Kidney (tissue), 14 donors: ENCODE measurements around the gene ODC1. TPM values are rescaled to one million over a fixed set of nuclear protein-coding genes. Genes with fewer than 3 reads are reported as not detected.

ENCODE experiments used
- DNase-seq, 5 donors: peaks; one replicate each; pipeline ENCODE4 v3.0.0-alpha.2; 2013 to 2020
- FAIRE-seq: peaks from 2 replicates; lab custom pipeline; 2012; peaks lifted over from hg19 to GRCh38; lab: Jason Lieb, UNC
- H3K27ac ChIP-seq, 2 donors: one replicate each; pipeline ENCODE4 v1.7.0; 2013; ENCODE audit warnings: low read depth in 2 of 2, low read length in 2 of 2, inconsistent platforms in 1 of 2
- H3K27me3 ChIP-seq: one replicate; pipeline ENCODE4 v1.7.1; 2013; ENCODE audit warnings: low read length, inconsistent platforms; ENCODE audit not compliant: control insufficient read depth, insufficient read depth
- H3K36me3 ChIP-seq, 3 donors: one replicate each; pipeline versions ENCODE4 v1.7.0 to v1.7.1; 2013; ENCODE audit warnings: low read length in 3 of 3, control low read depth in 1 of 3, inconsistent platforms in 1 of 3; ENCODE audit not compliant: insufficient read depth in 3 of 3, control insufficient read depth in 2 of 3
- H3K4me1 ChIP-seq, 3 donors: one replicate each; pipeline versions ENCODE4 v1.7.0 to v1.7.1; 2013; ENCODE audit warnings: low read length in 3 of 3, inconsistent platforms in 1 of 3, low read depth in 1 of 3; ENCODE audit not compliant: control insufficient read depth in 2 of 3, insufficient read depth in 2 of 3
- H3K4me3 ChIP-seq, 3 donors: one replicate each; pipeline versions ENCODE4 v1.7.0 to v1.8.1; 2013; ENCODE audit warnings: low read length in 3 of 3, control low read depth in 1 of 3, inconsistent platforms in 1 of 3
- H3K9ac ChIP-seq, 3 donors: one replicate each; pipeline versions ENCODE4 v1.7.0 to v1.7.1; 2013; ENCODE audit warnings: low read length in 3 of 3, control low read depth in 1 of 3, inconsistent platforms in 1 of 3
- H3K9me3 ChIP-seq, 3 donors: one replicate each; pipeline versions ENCODE4 v1.7.0 to v1.7.1; 2013; ENCODE audit warnings: low read length in 3 of 3, control low read depth in 1 of 3, inconsistent platforms in 1 of 3; ENCODE audit not compliant: control insufficient read depth in 2 of 3, insufficient read depth in 1 of 3
- CTCF ChIP-seq: IDR thresholded peaks from 3 replicates; pipeline ENCODE4 v1.5.1; 2012; ENCODE audit warnings: mild to moderate bottlenecking, moderate library complexity, borderline replicate concordance; ENCODE audit not compliant: insufficient read depth; ENCODE audit errors: extremely low read depth
- intact Hi-C: fragments of 100-400 bp; cut with DNase I; formaldehyde crosslinking; loops from one replicate; pipeline ENCODE4 v1.11.1; 2022
- polyA plus RNA-seq: library from polyadenylated mRNA; stranded (reverse); fragments of 350-450 nt; fragmentation: Illumina TruSeq; extraction: RNeasy Lipid Tissue Mini Kit (QIAGEN cat#74804); gene quantifications from one replicate; pipeline ENCODE4 v1.2.3, GENCODE V29; 2014; ENCODE audit warnings: low read depth, low replicate concordance; ENCODE audit not compliant: insufficient read depth
- total RNA-seq: library from RNA; stranded (reverse); fragmentation: NEBNext Ultra II Directional; extraction: Animal tissue kit (Norgen Biotek cat#: 25700); gene quantifications from one replicate; pipeline ENCODE4 v1.2.1, GENCODE V29; 2021
- donor health status: control.
- donor health status: control.
- donor health status: control.
- donor health status: control.
- donor health status: control.
- donor health status: DM: yes; HTN: yes; CAD: no.
- donor health status: Normal renal cell carcinoma (clear cell type).

Gene ODC1
- total and polyA plus RNA-seq, 2 donors from 2014 or later: 94.4 to 97.5 TPM

- no peaks in the 10 kb centered on the region for H3K27me3 ChIP-seq
- peaks cover 10 to 49% (median 32%) of the 10 kb centered on the region in 3 donors for H3K36me3 ChIP-seq
- no peak overlapping the region for H3K9ac ChIP-seq
- DNase-seq (no peak), FAIRE-seq (no peak)
- no peaks in the 10 kb centered on the region for H3K9me3 ChIP-seq
- H3K4me1 ChIP-seq: no peaks in the 10 kb centered on the region
- intact Hi-C loops: loop anchor here (10.0 kb wide), 1 partner anchor 364 kb away; no protein-coding TSS in a partner anchor
- H3K27ac ChIP-seq: no peak overlapping the region
- no peak for TF ChIP-seq CTCF
- H3K4me3 ChIP-seq: no peak overlapping the region
Measured at GRCh38 chr2:10438688-10439087, 9.4 kb downstream of the ODC1 start.

GRCh38 chr2:10437806-10438205 is 10.3 kb downstream of the ODC1 start:
- intact Hi-C loops: loop anchor here (10.0 kb wide), 1 partner anchor 363 kb away; no protein-coding TSS in a partner anchor
- no peak for FAIRE-seq
- no peak overlapping the region for H3K27ac ChIP-seq
- H3K4me1 ChIP-seq: no peaks in the 10 kb centered on the region
- DNase-seq: no peak
- peaks cover 7 to 40% (median 25%) of the 10 kb centered on the region in 3 donors for H3K36me3 ChIP-seq
- no peak overlapping the region for H3K4me3 ChIP-seq
- H3K9ac ChIP-seq: no peak overlapping the region
- no peak for TF ChIP-seq CTCF
- H3K9me3 ChIP-seq: no peaks in the 10 kb centered on the region
- no peaks in the 10 kb centered on the region for H3K27me3 ChIP-seq

GRCh38 chr2:10436583-10437110 is 11.5 kb downstream of the ODC1 start:
- H3K9ac ChIP-seq: no peak overlapping the region
- peaks cover 0 to 5% (median 2%) of the 10 kb centered on the region in 3 donors for H3K4me1 ChIP-seq
- no peaks in the 10 kb centered on the region for H3K9me3 ChIP-seq
- no peak for DNase-seq
- H3K27ac ChIP-seq: no peak overlapping the region
- no peak for TF ChIP-seq CTCF
- peaks cover 6 to 29% (median 16%) of the 10 kb centered on the region in 3 donors for H3K36me3 ChIP-seq
- no peak overlapping the region for H3K4me3 ChIP-seq
- no peak for FAIRE-seq
- H3K27me3 ChIP-seq: no peaks in the 10 kb centered on the region
- intact Hi-C loops: loop anchor here (10.0 kb wide), 1 partner anchor 362 kb away; no protein-coding TSS in a partner anchor
